H9 (cell line): ENCODE results near the gene C11orf65. TPM values are rescaled to one million over a fixed set of nuclear protein-coding genes. Genes with fewer than 3 reads are reported as not detected.

Experiments used
- DNase-seq: peaks from one replicate; pipeline ENCODE4 v3.0.0-alpha.2; 2017
- H2AFZ ChIP-seq: one replicate; pipeline ENCODE4 v1.6.1; 2013; ENCODE audit warnings: mild to moderate bottlenecking, low read length, control low read depth, moderate library complexity
- H2AK5ac ChIP-seq: 2 replicates; pipeline ENCODE4 v1.6.1; 2013; ENCODE audit warnings: low read length, control low read depth, mixed read lengths; ENCODE audit not compliant: insufficient read length
- H2BK120ac ChIP-seq: one replicate; pipeline ENCODE4 v1.6.1; 2013; ENCODE audit warnings: low read depth, mild to moderate bottlenecking, low read length, control low read depth, inconsistent platforms; ENCODE audit not compliant: poor library complexity, severe bottlenecking
- H2BK12ac ChIP-seq: 2 replicates; pipeline ENCODE4 v1.6.1; 2013; ENCODE audit warnings: low read length, control low read depth, mixed read lengths, low read depth; ENCODE audit not compliant: insufficient read length
- H2BK15ac ChIP-seq: 2 replicates; pipeline ENCODE4 v1.6.1; 2013; ENCODE audit warnings: low read depth, low read length, control low read depth
- H2BK20ac ChIP-seq: one replicate; pipeline ENCODE4 v1.6.1; 2013; ENCODE audit warnings: low read depth, mild to moderate bottlenecking, low read length, control low read depth, inconsistent platforms; ENCODE audit not compliant: poor library complexity, severe bottlenecking
- H2BK5ac ChIP-seq: 2 replicates; pipeline ENCODE4 v1.6.1; 2013; ENCODE audit warnings: low read length, control low read depth, mixed read lengths; ENCODE audit not compliant: insufficient read length
- H3K14ac ChIP-seq: 2 replicates; pipeline ENCODE4 v1.6.1; 2013; ENCODE audit warnings: low read length, control low read depth; ENCODE audit not compliant: insufficient read depth
- H3K18ac ChIP-seq: 2 replicates; pipeline ENCODE4 v1.6.1; 2013; ENCODE audit warnings: low read depth, mild to moderate bottlenecking, mixed read lengths, low read length, control low read depth; ENCODE audit not compliant: insufficient read length
- H3K23ac ChIP-seq: 2 replicates; pipeline ENCODE4 v1.6.1; 2013; ENCODE audit warnings: low read length, control low read depth, mixed read lengths, low read depth; ENCODE audit not compliant: insufficient read length
- H3K23me2 ChIP-seq: 2 replicates; pipeline ENCODE4 v1.6.1; 2013; ENCODE audit warnings: low read depth, mild to moderate bottlenecking, mixed read lengths, low read length, control low read depth; ENCODE audit not compliant: insufficient read length, poor library complexity, severe bottlenecking
- H3K27ac ChIP-seq: 2 replicates; pipeline ENCODE4 v1.5.1; 2013; ENCODE audit warnings: low read length, control low read depth, mixed read lengths, low read depth; ENCODE audit not compliant: insufficient read length
- H3K27me3 ChIP-seq: 2 replicates; pipeline ENCODE4 v1.6.1; 2013; ENCODE audit warnings: low read length, control low read depth, inconsistent platforms; ENCODE audit not compliant: insufficient read depth
- H3K4ac ChIP-seq: 2 replicates; pipeline ENCODE4 v1.6.1; 2013; ENCODE audit warnings: low read depth, mild to moderate bottlenecking, control low read depth, inconsistent platforms, low read length, moderate library complexity
- H3K4me1 ChIP-seq: 2 replicates; pipeline ENCODE4 v1.6.1; 2013; ENCODE audit warnings: low read length, control low read depth, inconsistent platforms; ENCODE audit not compliant: insufficient read depth
- H3K4me2 ChIP-seq: 2 replicates; pipeline ENCODE4 v1.6.1; 2013; ENCODE audit warnings: low read length, control low read depth, mixed read lengths; ENCODE audit not compliant: insufficient read length, insufficient read depth
- H3K56ac ChIP-seq: 2 replicates; pipeline ENCODE4 v1.6.1; 2013; ENCODE audit warnings: low read depth, mild to moderate bottlenecking, mixed read lengths, low read length, control low read depth; ENCODE audit not compliant: insufficient read length
- H3K79me1 ChIP-seq: 2 replicates; pipeline ENCODE4 v1.6.1; 2013; ENCODE audit warnings: low read depth, mild to moderate bottlenecking, moderate library complexity, low read length, control low read depth, inconsistent platforms; ENCODE audit not compliant: insufficient read depth, poor library complexity, severe bottlenecking
- H3K79me2 ChIP-seq: 2 replicates; pipeline ENCODE4 v1.6.1; 2013; ENCODE audit warnings: low read length, control low read depth, inconsistent platforms; ENCODE audit not compliant: insufficient read depth
- H3K9ac ChIP-seq: 2 replicates; pipeline ENCODE4 v1.6.1; 2013; ENCODE audit warnings: low read length, control low read depth, mixed read lengths; ENCODE audit not compliant: insufficient read length; ENCODE audit errors: extremely low read depth
- H3K9me3 ChIP-seq: one replicate; pipeline ENCODE4 v1.6.1; 2013; ENCODE audit warnings: low read depth, low read length, inconsistent platforms; ENCODE audit not compliant: control insufficient read depth
- H3T11ph ChIP-seq: one replicate; pipeline ENCODE4 v1.6.1; 2013; ENCODE audit warnings: mild to moderate bottlenecking, low read length, control low read depth, inconsistent platforms
- H4K20me1 ChIP-seq: one replicate; pipeline ENCODE4 v1.6.1; 2013; ENCODE audit not compliant: control insufficient read depth, insufficient read length, insufficient read depth
- H4K5ac ChIP-seq: 2 replicates; pipeline ENCODE4 v1.6.1; 2013; ENCODE audit warnings: low read depth, mild to moderate bottlenecking, mixed read lengths, low read length, control low read depth; ENCODE audit not compliant: insufficient read length
- H4K8ac ChIP-seq: replicated peaks from 2 replicates; pipeline ENCODE4 v1.6.1; 2013; ENCODE audit warnings: low read length, control low read depth, mixed read lengths, low read depth; ENCODE audit not compliant: insufficient read length
- H4K91ac ChIP-seq: 2 replicates; pipeline ENCODE4 v1.6.1; 2013; ENCODE audit warnings: low read depth, mild to moderate bottlenecking, moderate library complexity, mixed read lengths, low read length, control low read depth; ENCODE audit not compliant: insufficient read length
- H3K27ac Mint-ChIP-seq, 3 experiments: 2 replicates in 2 of 3; 3 replicates in 1 of 3; pipeline ENCODE4 v1.8.0; 2020 to 2021; ENCODE audit warnings: mixed read lengths in 3 of 3, mild to moderate bottlenecking in 1 of 3, moderate library complexity in 1 of 3
- H3K27me3 Mint-ChIP-seq: 2 replicates; pipeline ENCODE4 v1.8.0; 2021; ENCODE audit warnings: low read depth, mild to moderate bottlenecking, moderate library complexity, mixed read lengths
- H3K36me3 Mint-ChIP-seq, 3 experiments: 2 replicates in 2 of 3; 3 replicates in 1 of 3; pipeline ENCODE4 v1.8.0; 2020 to 2021; ENCODE audit warnings: low read depth in 3 of 3, mixed read lengths in 3 of 3; ENCODE audit not compliant: insufficient read depth in 1 of 3
- H3K4me1 Mint-ChIP-seq, 2 experiments: 2 replicates each; pipeline ENCODE4 v1.8.0; 2020; ENCODE audit warnings: mixed read lengths in 2 of 2
- H3K4me3 Mint-ChIP-seq, 2 experiments: 2 replicates in 1 of 2; 3 replicates in 1 of 2; pipeline ENCODE4 v1.8.0; 2020 to 2021; ENCODE audit warnings: mild to moderate bottlenecking in 2 of 2, mixed read lengths in 2 of 2, moderate library complexity in 1 of 2
- H3K9me3 Mint-ChIP-seq, 2 experiments: 2 replicates in 1 of 2; 3 replicates in 1 of 2; pipeline ENCODE4 v1.8.0; 2020; ENCODE audit warnings: mild to moderate bottlenecking in 2 of 2, mixed read lengths in 2 of 2, moderate library complexity in 1 of 2
- WGBS: extraction: QIAGEN DNeasy Blood & Tissue Kit; methylation state at CpG from one replicate; pipeline ENCODE4 v1.1.7; 2013; ENCODE audit warnings: missing lambda C conversion rate, low lambda C conversion rate, mixed read lengths; ENCODE audit not compliant: insufficient read length; ENCODE audit errors: extremely low coverage; 5-methylcytosine and 5-hydroxymethylcytosine counted together
- total RNA-seq: library from RNA; stranded (reverse); gene quantifications from 2 replicates; pipeline ENCODE4 v1.2.1, GENCODE V29; 2021
- TF ChIP-seq, protein P1 (sequence below): fragments of 200-600 bp; sonication (generic); conservative IDR thresholded peaks from 3 replicates; pipeline ENCODE4 v1.8.0; 2021; ENCODE audit warnings: antibody characterized with exemption, mild to moderate bottlenecking

C11orf65 gene
- total RNA-seq, 1 experiment from 2014 or later, result 0.55 TPM

DNA sequence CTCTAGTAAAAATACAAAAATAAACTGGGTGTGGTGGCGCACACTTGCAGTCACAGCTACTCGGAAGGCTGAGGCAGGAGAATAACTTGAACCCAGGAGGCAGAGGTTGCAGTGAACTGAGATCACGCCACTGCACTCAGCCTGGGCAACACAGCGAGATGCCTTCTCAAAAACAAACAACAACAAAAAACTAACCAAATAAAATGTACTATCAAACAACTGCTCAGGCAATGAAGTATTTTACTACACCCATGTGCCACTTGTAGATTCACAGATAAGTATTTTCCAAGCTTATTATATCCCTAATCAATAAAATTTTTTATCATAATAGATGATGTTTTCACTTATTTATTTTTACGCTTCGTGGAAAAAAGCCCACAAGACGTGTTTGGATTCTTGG lies 924 bp downstream of the C11orf65 start:
- Histone ChIP-seq H3K27me3 (no peaks in the 10 kb centered on the region), H3K23me2 (peaks cover 3% of the 10 kb centered on the region), H3K4me2 (peak overlapping the region; percentile 70), H3K56ac (no peak overlapping the region), H3K4ac (no peak overlapping the region), H3K79me2 (no peaks in the 10 kb centered on the region), H2BK20ac (no peak overlapping the region), H2BK5ac (no peak overlapping the region), H3K79me1 (no peaks in the 10 kb centered on the region), H3K9me3 (no peaks in the 10 kb centered on the region), H4K91ac (no peak overlapping the region), H2AK5ac (no peak overlapping the region), H4K5ac (no peak overlapping the region), H2AFZ (no peak overlapping the region), H2BK120ac (no peak overlapping the region), H3K14ac (no peak overlapping the region), H4K20me1 (no peaks in the 10 kb centered on the region), H3K18ac (no peak overlapping the region), H4K8ac (no peak overlapping the region), H3K23ac (no peak overlapping the region), H3K4me1 (no peaks in the 10 kb centered on the region), H2BK15ac (no peak overlapping the region), H3K9ac (peak overlapping the region; percentile 94), H2BK12ac (no peak overlapping the region), H3T11ph (no peak overlapping the region), H3K27ac (no peak overlapping the region)
- TF ChIP-seq, protein P1, sequence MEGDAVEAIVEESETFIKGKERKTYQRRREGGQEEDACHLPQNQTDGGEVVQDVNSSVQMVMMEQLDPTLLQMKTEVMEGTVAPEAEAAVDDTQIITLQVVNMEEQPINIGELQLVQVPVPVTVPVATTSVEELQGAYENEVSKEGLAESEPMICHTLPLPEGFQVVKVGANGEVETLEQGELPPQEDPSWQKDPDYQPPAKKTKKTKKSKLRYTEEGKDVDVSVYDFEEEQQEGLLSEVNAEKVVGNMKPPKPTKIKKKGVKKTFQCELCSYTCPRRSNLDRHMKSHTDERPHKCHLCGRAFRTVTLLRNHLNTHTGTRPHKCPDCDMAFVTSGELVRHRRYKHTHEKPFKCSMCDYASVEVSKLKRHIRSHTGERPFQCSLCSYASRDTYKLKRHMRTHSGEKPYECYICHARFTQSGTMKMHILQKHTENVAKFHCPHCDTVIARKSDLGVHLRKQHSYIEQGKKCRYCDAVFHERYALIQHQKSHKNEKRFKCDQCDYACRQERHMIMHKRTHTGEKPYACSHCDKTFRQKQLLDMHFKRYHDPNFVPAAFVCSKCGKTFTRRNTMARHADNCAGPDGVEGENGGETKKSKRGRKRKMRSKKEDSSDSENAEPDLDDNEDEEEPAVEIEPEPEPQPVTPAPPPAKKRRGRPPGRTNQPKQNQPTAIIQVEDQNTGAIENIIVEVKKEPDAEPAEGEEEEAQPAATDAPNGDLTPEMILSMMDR, result no peak
- no peaks in the 10 kb centered on the region; a peak in 1 of 5 replicates for H3K9me3 Mint-ChIP-seq
- H3K27ac Mint-ChIP-seq, result peak overlapping the region in 1 of 3 experiments; percentile 79; a peak in 2 of 7 replicates
- DNase-seq, result no peak
- peaks cover 0 to 3% of the 10 kb centered on the region in 2 experiments; a peak in 1 of 4 replicates for H3K4me1 Mint-ChIP-seq
- peak overlapping the region; percentile 95 to 97 for H3K4me3 Mint-ChIP-seq
- H3K36me3 Mint-ChIP-seq, result no peaks in the 10 kb centered on the region; a peak in 2 of 7 replicates
- no CpG with 5 or more reads among the region's 7 CpGs for WGBS
- no peaks in the 10 kb centered on the region for H3K27me3 Mint-ChIP-seq
